Measurements from ENCODE around the gene GUSB. TPM values are rescaled to one million over a fixed set of nuclear protein-coding genes. Genes with fewer than 3 reads are reported as not detected.
A peak's percentile ranks its signal among the peaks of the same experiment; 100 is the strongest.
"Not testable (repeated sequence)": the region's sequence is repeated elsewhere in the genome, so short reads cannot be mapped to it uniquely, and the experiment has no call there.

The GUSB gene
- 10 to 100 TPM; 30.3 to 47.3 TPM for total RNA-seq
- 10 to 100 TPM; 42.4 to 55.5 TPM for polyA plus RNA-seq
- long read RNA-seq, donor 1, transcript GUSB-201 (12 exons, 2,300 nt) = major isoform, 94 of 233 reads
- long read RNA-seq, donor 1, partial matches to known transcripts = 34 of 233 reads
- long read RNA-seq, donor 1, other reads (novel, unspliced or antisense) = 104 of 233 reads
- long read RNA-seq, donor 2, transcript GUSB-201 (12 exons, 2,300 nt) = major isoform, 25 of 59 reads
- long read RNA-seq, donor 2, partial matches to known transcripts = 21 of 59 reads
- long read RNA-seq, donor 2, other reads (novel, unspliced or antisense) = 11 of 59 reads

- intact Hi-C loops (cut with DNase I) = no loop called here
- peak; percentile 96 to 97 for DNase-seq
- 4 to 6% methylated on average over 56 to 62 of the region's 62 CpGs for WGBS, 2 donors
- peak within 1 kb of the TSS; percentile 70 to 98 for H3K4me3 ChIP-seq (ENCODE audit: low read length in 2 of 2)
- ATAC-seq (ENCODE audit: low FRiP score) = peak; percentile 97
- H3K27me3 ChIP-seq (ENCODE audit: control insufficient read depth in 1 of 2, insufficient read depth in 2 of 2, low read length in 1 of 2) = no peaks in the 10 kb centered on the region
- no peaks in the 10 kb centered on the region for H3K4me1 ChIP-seq (ENCODE audit: control insufficient read depth in 1 of 2, insufficient read depth in 2 of 2, low read length in 2 of 2)
- no peaks in the 10 kb centered on the region for H3K36me3 ChIP-seq (ENCODE audit: control insufficient read depth in 1 of 2, insufficient read depth in 2 of 2, low read length in 1 of 2)
- H3K27ac ChIP-seq (ENCODE audit: low read depth in 1 of 2, low read length in 2 of 2) = peak within 1 kb of the TSS in 1 of 2 donors; percentile 29
- H3K9me3 ChIP-seq (ENCODE audit: control insufficient read depth, low read length) = no peaks in the 10 kb centered on the region
Measured at GRCh38 chr7:65981965-65982792, at the start of gene GUSB. GUSB (minus strand) TSS chr7:65982213; CDS start chr7:65982183, 30 bp downstream.

GRCh38 chr7:66028342-66028741 lies 46.3 kb upstream of the GUSB start:
- intact Hi-C loops (cut with DNase I); H3K9me3 ChIP-seq (ENCODE audit: control insufficient read depth, low read length); DNase-seq; H3K36me3 ChIP-seq (ENCODE audit: control insufficient read depth in 1 of 2, insufficient read depth in 2 of 2, low read length in 1 of 2); ATAC-seq (ENCODE audit: low FRiP score); H3K4me1 ChIP-seq (ENCODE audit: control insufficient read depth in 1 of 2, insufficient read depth in 2 of 2, low read length in 2 of 2); H3K27me3 ChIP-seq (ENCODE audit: control insufficient read depth in 1 of 2, insufficient read depth in 2 of 2, low read length in 1 of 2); H3K4me3 ChIP-seq (ENCODE audit: low read length in 2 of 2); H3K27ac ChIP-seq (ENCODE audit: low read depth in 1 of 2, low read length in 2 of 2): not testable (repeated sequence)
- WGBS, 2 donors = 51 to 54% methylated on average over 3 of the region's 3 CpGs

GRCh38 chr7:66016131-66016461 lies 34.1 kb upstream of the GUSB start:
- Histone ChIP-seq H3K27me3 (ENCODE audit: control insufficient read depth in 1 of 2, insufficient read depth in 2 of 2, low read length in 1 of 2) (peaks cover 0 to 2% of the 10 kb centered on the region in 2 donors), H3K4me3 (ENCODE audit: low read length in 2 of 2) (no peak overlapping the region), H3K27ac (ENCODE audit: low read depth in 1 of 2, low read length in 2 of 2) (no peak overlapping the region), H3K4me1 (ENCODE audit: control insufficient read depth in 1 of 2, insufficient read depth in 2 of 2, low read length in 2 of 2) (no peaks in the 10 kb centered on the region), H3K36me3 (ENCODE audit: control insufficient read depth in 1 of 2, insufficient read depth in 2 of 2, low read length in 1 of 2) (no peaks in the 10 kb centered on the region), H3K9me3 (ENCODE audit: control insufficient read depth, low read length) (no peaks in the 10 kb centered on the region)
- intact Hi-C loops (cut with DNase I) = no loop called here
- 18 to 23% methylated on average over 4 of the region's 4 CpGs for WGBS, 2 donors
- ATAC-seq (ENCODE audit: low FRiP score) (no peak), DNase-seq (no peak)

- ATAC-seq (ENCODE audit: low FRiP score) = no peak
- no peak for DNase-seq
- Histone ChIP-seq H3K36me3 (ENCODE audit: control insufficient read depth in 1 of 2, insufficient read depth in 2 of 2, low read length in 1 of 2) (no peaks in the 10 kb centered on the region), H3K4me1 (ENCODE audit: control insufficient read depth in 1 of 2, insufficient read depth in 2 of 2, low read length in 2 of 2) (no peaks in the 10 kb centered on the region), H3K27me3 (ENCODE audit: control insufficient read depth in 1 of 2, insufficient read depth in 2 of 2, low read length in 1 of 2) (peaks cover 0 to 2% of the 10 kb centered on the region in 2 donors), H3K4me3 (ENCODE audit: low read length in 2 of 2) (no peak overlapping the region), H3K9me3 (ENCODE audit: control insufficient read depth, low read length) (no peaks in the 10 kb centered on the region), H3K27ac (ENCODE audit: low read depth in 1 of 2, low read length in 2 of 2) (no peak overlapping the region)
- WGBS, 2 donors = 72 to 80% methylated on average over 8 of the region's 8 CpGs
- intact Hi-C loops (cut with DNase I) = no loop called here
Measured at GRCh38 chr7:66015440-66016130, 33.6 kb upstream of the GUSB start.

GRCh38 chr7:66013938-66014337 lies 31.9 kb upstream of the GUSB start:
- ATAC-seq (ENCODE audit: low FRiP score) (no peak), DNase-seq (no peak)
- Histone ChIP-seq H3K36me3 (ENCODE audit: control insufficient read depth in 1 of 2, insufficient read depth in 2 of 2, low read length in 1 of 2) (no peaks in the 10 kb centered on the region), H3K27ac (ENCODE audit: low read depth in 1 of 2, low read length in 2 of 2) (no peak overlapping the region), H3K9me3 (ENCODE audit: control insufficient read depth, low read length) (no peaks in the 10 kb centered on the region), H3K27me3 (ENCODE audit: control insufficient read depth in 1 of 2, insufficient read depth in 2 of 2, low read length in 1 of 2) (peaks cover 0 to 2% of the 10 kb centered on the region in 2 donors), H3K4me1 (ENCODE audit: control insufficient read depth in 1 of 2, insufficient read depth in 2 of 2, low read length in 2 of 2) (no peaks in the 10 kb centered on the region), H3K4me3 (ENCODE audit: low read length in 2 of 2) (no peak overlapping the region)
- 59 to 61% methylated on average over 5 of the region's 5 CpGs for WGBS, 2 donors
- intact Hi-C loops (cut with DNase I) = no loop called here

GRCh38 chr7:66007232-66007631 lies 25.2 kb upstream of the GUSB start:
- no peaks in the 10 kb centered on the region for H3K4me1 ChIP-seq (ENCODE audit: control insufficient read depth in 1 of 2, insufficient read depth in 2 of 2, low read length in 2 of 2)
- ATAC-seq (ENCODE audit: low FRiP score) (no peak), DNase-seq (no peak)
- no peaks in the 10 kb centered on the region for H3K27me3 ChIP-seq (ENCODE audit: control insufficient read depth in 1 of 2, insufficient read depth in 2 of 2, low read length in 1 of 2)
- no peaks in the 10 kb centered on the region for H3K36me3 ChIP-seq (ENCODE audit: control insufficient read depth in 1 of 2, insufficient read depth in 2 of 2, low read length in 1 of 2)
- H3K9me3 ChIP-seq (ENCODE audit: control insufficient read depth, low read length) = no peaks in the 10 kb centered on the region
- H3K27ac ChIP-seq (ENCODE audit: low read depth in 1 of 2, low read length in 2 of 2) = no peak overlapping the region
- intact Hi-C loops (cut with DNase I) = no loop called here
- WGBS, 2 donors = 57 to 76% methylated on average over 6 of the region's 6 CpGs
- no peak overlapping the region for H3K4me3 ChIP-seq (ENCODE audit: low read length in 2 of 2)

- H3K4me3 ChIP-seq (ENCODE audit: low read length in 2 of 2); H3K4me1 ChIP-seq (ENCODE audit: control insufficient read depth in 1 of 2, insufficient read depth in 2 of 2, low read length in 2 of 2); H3K27ac ChIP-seq (ENCODE audit: low read depth in 1 of 2, low read length in 2 of 2); H3K36me3 ChIP-seq (ENCODE audit: control insufficient read depth in 1 of 2, insufficient read depth in 2 of 2, low read length in 1 of 2); H3K9me3 ChIP-seq (ENCODE audit: control insufficient read depth, low read length); H3K27me3 ChIP-seq (ENCODE audit: control insufficient read depth in 1 of 2, insufficient read depth in 2 of 2, low read length in 1 of 2); ATAC-seq (ENCODE audit: low FRiP score); DNase-seq; intact Hi-C loops (cut with DNase I): not testable (repeated sequence)
- WGBS, 2 donors = 66 to 73% methylated on average over 8 of the region's 8 CpGs
Measured at GRCh38 chr7:66005115-66005671, 23.2 kb upstream of the GUSB start.

GRCh38 chr7:66000823-66001417 lies 18.9 kb upstream of the GUSB start:
- 78 to 84% methylated on average over 1 of the region's 5 CpGs for WGBS, 2 donors
- H3K27me3 ChIP-seq (ENCODE audit: control insufficient read depth in 1 of 2, insufficient read depth in 2 of 2, low read length in 1 of 2); intact Hi-C loops (cut with DNase I); DNase-seq; H3K36me3 ChIP-seq (ENCODE audit: control insufficient read depth in 1 of 2, insufficient read depth in 2 of 2, low read length in 1 of 2); ATAC-seq (ENCODE audit: low FRiP score); H3K27ac ChIP-seq (ENCODE audit: low read depth in 1 of 2, low read length in 2 of 2); H3K4me3 ChIP-seq (ENCODE audit: low read length in 2 of 2); H3K9me3 ChIP-seq (ENCODE audit: control insufficient read depth, low read length); H3K4me1 ChIP-seq (ENCODE audit: control insufficient read depth in 1 of 2, insufficient read depth in 2 of 2, low read length in 2 of 2): not testable (repeated sequence)

Measured in aorta (tissue), 5 donors.